H9 (cell line): ENCODE data around the gene MUSK. TPM values are rescaled to one million over a fixed set of nuclear protein-coding genes. Genes with fewer than 3 reads are reported as not detected.

Experiments
- DNase-seq: peaks from one replicate; pipeline ENCODE4 v3.0.0-alpha.2; 2017
- H2AFZ ChIP-seq: one replicate; pipeline ENCODE4 v1.6.1; 2013; ENCODE audit warnings: mild to moderate bottlenecking, low read length, control low read depth, moderate library complexity
- H2AK5ac ChIP-seq: 2 replicates; pipeline ENCODE4 v1.6.1; 2013; ENCODE audit warnings: low read length, control low read depth, mixed read lengths; ENCODE audit not compliant: insufficient read length
- H2BK120ac ChIP-seq: one replicate; pipeline ENCODE4 v1.6.1; 2013; ENCODE audit warnings: low read depth, mild to moderate bottlenecking, low read length, control low read depth, inconsistent platforms; ENCODE audit not compliant: poor library complexity, severe bottlenecking
- H2BK12ac ChIP-seq: 2 replicates; pipeline ENCODE4 v1.6.1; 2013; ENCODE audit warnings: low read length, control low read depth, mixed read lengths, low read depth; ENCODE audit not compliant: insufficient read length
- H2BK15ac ChIP-seq: 2 replicates; pipeline ENCODE4 v1.6.1; 2013; ENCODE audit warnings: low read depth, low read length, control low read depth
- H2BK20ac ChIP-seq: one replicate; pipeline ENCODE4 v1.6.1; 2013; ENCODE audit warnings: low read depth, mild to moderate bottlenecking, low read length, control low read depth, inconsistent platforms; ENCODE audit not compliant: poor library complexity, severe bottlenecking
- H2BK5ac ChIP-seq: 2 replicates; pipeline ENCODE4 v1.6.1; 2013; ENCODE audit warnings: low read length, control low read depth, mixed read lengths; ENCODE audit not compliant: insufficient read length
- H3K14ac ChIP-seq: 2 replicates; pipeline ENCODE4 v1.6.1; 2013; ENCODE audit warnings: low read length, control low read depth; ENCODE audit not compliant: insufficient read depth
- H3K18ac ChIP-seq: 2 replicates; pipeline ENCODE4 v1.6.1; 2013; ENCODE audit warnings: low read depth, mild to moderate bottlenecking, mixed read lengths, low read length, control low read depth; ENCODE audit not compliant: insufficient read length
- H3K23ac ChIP-seq: 2 replicates; pipeline ENCODE4 v1.6.1; 2013; ENCODE audit warnings: low read length, control low read depth, mixed read lengths, low read depth; ENCODE audit not compliant: insufficient read length
- H3K23me2 ChIP-seq: 2 replicates; pipeline ENCODE4 v1.6.1; 2013; ENCODE audit warnings: low read depth, mild to moderate bottlenecking, mixed read lengths, low read length, control low read depth; ENCODE audit not compliant: insufficient read length, poor library complexity, severe bottlenecking
- H3K27ac ChIP-seq: 2 replicates; pipeline ENCODE4 v1.5.1; 2013; ENCODE audit warnings: low read length, control low read depth, mixed read lengths, low read depth; ENCODE audit not compliant: insufficient read length
- H3K27me3 ChIP-seq: 2 replicates; pipeline ENCODE4 v1.6.1; 2013; ENCODE audit warnings: low read length, control low read depth, inconsistent platforms; ENCODE audit not compliant: insufficient read depth
- H3K4ac ChIP-seq: 2 replicates; pipeline ENCODE4 v1.6.1; 2013; ENCODE audit warnings: low read depth, mild to moderate bottlenecking, control low read depth, inconsistent platforms, low read length, moderate library complexity
- H3K4me1 ChIP-seq: 2 replicates; pipeline ENCODE4 v1.6.1; 2013; ENCODE audit warnings: low read length, control low read depth, inconsistent platforms; ENCODE audit not compliant: insufficient read depth
- H3K4me2 ChIP-seq: 2 replicates; pipeline ENCODE4 v1.6.1; 2013; ENCODE audit warnings: low read length, control low read depth, mixed read lengths; ENCODE audit not compliant: insufficient read length, insufficient read depth
- H3K56ac ChIP-seq: 2 replicates; pipeline ENCODE4 v1.6.1; 2013; ENCODE audit warnings: low read depth, mild to moderate bottlenecking, mixed read lengths, low read length, control low read depth; ENCODE audit not compliant: insufficient read length
- H3K79me1 ChIP-seq: 2 replicates; pipeline ENCODE4 v1.6.1; 2013; ENCODE audit warnings: low read depth, mild to moderate bottlenecking, moderate library complexity, low read length, control low read depth, inconsistent platforms; ENCODE audit not compliant: insufficient read depth, poor library complexity, severe bottlenecking
- H3K79me2 ChIP-seq: 2 replicates; pipeline ENCODE4 v1.6.1; 2013; ENCODE audit warnings: low read length, control low read depth, inconsistent platforms; ENCODE audit not compliant: insufficient read depth
- H3K9ac ChIP-seq: 2 replicates; pipeline ENCODE4 v1.6.1; 2013; ENCODE audit warnings: low read length, control low read depth, mixed read lengths; ENCODE audit not compliant: insufficient read length; ENCODE audit errors: extremely low read depth
- H3K9me3 ChIP-seq: one replicate; pipeline ENCODE4 v1.6.1; 2013; ENCODE audit warnings: low read depth, low read length, inconsistent platforms; ENCODE audit not compliant: control insufficient read depth
- H3T11ph ChIP-seq: one replicate; pipeline ENCODE4 v1.6.1; 2013; ENCODE audit warnings: mild to moderate bottlenecking, low read length, control low read depth, inconsistent platforms
- H4K20me1 ChIP-seq: one replicate; pipeline ENCODE4 v1.6.1; 2013; ENCODE audit not compliant: control insufficient read depth, insufficient read length, insufficient read depth
- H4K5ac ChIP-seq: 2 replicates; pipeline ENCODE4 v1.6.1; 2013; ENCODE audit warnings: low read depth, mild to moderate bottlenecking, mixed read lengths, low read length, control low read depth; ENCODE audit not compliant: insufficient read length
- H4K8ac ChIP-seq: replicated peaks from 2 replicates; pipeline ENCODE4 v1.6.1; 2013; ENCODE audit warnings: low read length, control low read depth, mixed read lengths, low read depth; ENCODE audit not compliant: insufficient read length
- H4K91ac ChIP-seq: 2 replicates; pipeline ENCODE4 v1.6.1; 2013; ENCODE audit warnings: low read depth, mild to moderate bottlenecking, moderate library complexity, mixed read lengths, low read length, control low read depth; ENCODE audit not compliant: insufficient read length
- H3K27ac Mint-ChIP-seq, 3 experiments: 2 replicates in 2 of 3; 3 replicates in 1 of 3; pipeline ENCODE4 v1.8.0; 2020 to 2021; ENCODE audit warnings: mixed read lengths in 3 of 3, mild to moderate bottlenecking in 1 of 3, moderate library complexity in 1 of 3
- H3K27me3 Mint-ChIP-seq: 2 replicates; pipeline ENCODE4 v1.8.0; 2021; ENCODE audit warnings: low read depth, mild to moderate bottlenecking, moderate library complexity, mixed read lengths
- H3K36me3 Mint-ChIP-seq, 3 experiments: 2 replicates in 2 of 3; 3 replicates in 1 of 3; pipeline ENCODE4 v1.8.0; 2020 to 2021; ENCODE audit warnings: low read depth in 3 of 3, mixed read lengths in 3 of 3; ENCODE audit not compliant: insufficient read depth in 1 of 3
- H3K4me1 Mint-ChIP-seq, 2 experiments: 2 replicates each; pipeline ENCODE4 v1.8.0; 2020; ENCODE audit warnings: mixed read lengths in 2 of 2
- H3K4me3 Mint-ChIP-seq, 2 experiments: 2 replicates in 1 of 2; 3 replicates in 1 of 2; pipeline ENCODE4 v1.8.0; 2020 to 2021; ENCODE audit warnings: mild to moderate bottlenecking in 2 of 2, mixed read lengths in 2 of 2, moderate library complexity in 1 of 2
- H3K9me3 Mint-ChIP-seq, 2 experiments: 2 replicates in 1 of 2; 3 replicates in 1 of 2; pipeline ENCODE4 v1.8.0; 2020; ENCODE audit warnings: mild to moderate bottlenecking in 2 of 2, mixed read lengths in 2 of 2, moderate library complexity in 1 of 2
- CTCF ChIP-seq: fragments of 200-600 bp; sonication (generic); conservative IDR thresholded peaks from 3 replicates; pipeline ENCODE4 v1.8.0; 2021; ENCODE audit warnings: antibody characterized with exemption, mild to moderate bottlenecking
- total RNA-seq: library from RNA; stranded (reverse); gene quantifications from 2 replicates; pipeline ENCODE4 v1.2.1, GENCODE V29; 2021

MUSK gene
- total RNA-seq, 1 experiment from 2014 or later, result not detected

GRCh38 chr9:110635589-110635988, 33.0 kb upstream of the MUSK start:
- H2BK120ac ChIP-seq, result no peak overlapping the region
- H3K4me1 Mint-ChIP-seq, result no peaks in the 10 kb centered on the region

More at GRCh38 chr9:110635589-110635988, 33.0 kb upstream of the MUSK start:
- Mint-ChIP-seq H3K36me3 (peaks cover 0 to 22% (median 2%) of the 10 kb centered on the region in 3 experiments; a peak in 6 of 7 replicates), H3K27ac (no peak overlapping the region), H3K9me3 (peaks cover 15 to 23% of the 10 kb centered on the region in 2 experiments), H3K4me3 (no peak overlapping the region), H3K27me3 (no peaks in the 10 kb centered on the region)
- no peak overlapping the region for H4K5ac ChIP-seq
- H3K4ac ChIP-seq, result no peak overlapping the region
- no peak overlapping the region for H3T11ph ChIP-seq
- H3K14ac ChIP-seq, result no peak overlapping the region
- no peak overlapping the region for H2BK12ac ChIP-seq
- no peak overlapping the region for H3K9ac ChIP-seq
- H3K18ac ChIP-seq, result no peak overlapping the region
- DNase-seq, result no peak
- no peak for TF ChIP-seq CTCF
- H4K8ac ChIP-seq, result no peak overlapping the region
- no peaks in the 10 kb centered on the region for H3K23me2 ChIP-seq
- no peaks in the 10 kb centered on the region for H3K79me1 ChIP-seq
- no peaks in the 10 kb centered on the region for H3K4me1 ChIP-seq
- H4K20me1 ChIP-seq, result no peaks in the 10 kb centered on the region
- no peak overlapping the region for H3K56ac ChIP-seq
- H3K27me3 ChIP-seq, result no peaks in the 10 kb centered on the region
- H2BK5ac ChIP-seq, result no peak overlapping the region
- H2BK20ac ChIP-seq, result no peak overlapping the region
- no peak overlapping the region for H3K27ac ChIP-seq
- H2AFZ ChIP-seq, result no peak overlapping the region
- H3K79me2 ChIP-seq, result no peaks in the 10 kb centered on the region
- no peaks in the 10 kb centered on the region for H3K9me3 ChIP-seq
- no peak overlapping the region for H3K23ac ChIP-seq
- H3K4me2 ChIP-seq, result no peak overlapping the region
- no peak overlapping the region for H2AK5ac ChIP-seq
- no peak overlapping the region for H2BK15ac ChIP-seq
- H4K91ac ChIP-seq, result no peak overlapping the region
